Middle frontal gyrus (tissue), 1 donor: ENCODE data around the gene EPGN.
"Not testable (repeated sequence)": the region's sequence is repeated elsewhere in the genome, so short reads cannot be mapped to it uniquely, and the experiment has no call there.

ENCODE experiments used
- DNase-seq: peaks from one replicate; pipeline ENCODE4 v3.0.0-alpha.2; 2015; ENCODE audit warnings: low spot score; ENCODE audit errors: extremely low spot score

EPGN gene

GRCh38 chr4:74338792-74339333, 30.6 kb downstream of the EPGN start:
- no peak for DNase-seq

GRCh38 chr4:74339501-74339900, 31.2 kb downstream of the EPGN start:
- DNase-seq, result no peak

GRCh38 chr4:74340421-74340820, 32.2 kb downstream of the EPGN start:
- DNase-seq, result not testable (repeated sequence)

- DNase-seq, result no peak
Observed at GRCh38 chr4:74344031-74344430, 35.8 kb downstream of the EPGN start.

GRCh38 chr4:74353858-74354257, 45.6 kb downstream of the EPGN start:
- no peak for DNase-seq

GRCh38 chr4:74357965-74358364, 49.7 kb downstream of the EPGN start:
- no peak for DNase-seq

- no peak for DNase-seq
Observed at GRCh38 chr4:74361671-74362070, 53.4 kb downstream of the EPGN start.

DNA sequence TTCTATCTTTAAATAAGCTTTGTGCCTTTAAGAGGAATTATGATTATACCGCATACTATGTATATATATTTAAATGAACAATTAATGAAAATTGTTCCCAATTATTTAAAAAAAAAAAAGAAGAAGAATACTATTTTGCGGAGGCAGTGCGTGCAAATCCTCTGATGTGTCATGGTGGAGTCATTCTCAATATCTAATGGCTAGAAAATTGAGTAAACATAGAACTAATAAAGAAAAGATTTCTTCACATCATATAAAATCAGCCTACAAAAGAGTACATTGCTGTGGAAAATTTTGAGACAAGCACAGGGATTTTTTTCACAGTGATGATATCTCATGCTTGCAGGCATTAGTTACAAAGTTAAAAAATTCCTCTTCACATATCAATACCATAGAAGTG, 54.1 kb downstream of the EPGN start:
- DNase-seq, result no peak

DNA sequence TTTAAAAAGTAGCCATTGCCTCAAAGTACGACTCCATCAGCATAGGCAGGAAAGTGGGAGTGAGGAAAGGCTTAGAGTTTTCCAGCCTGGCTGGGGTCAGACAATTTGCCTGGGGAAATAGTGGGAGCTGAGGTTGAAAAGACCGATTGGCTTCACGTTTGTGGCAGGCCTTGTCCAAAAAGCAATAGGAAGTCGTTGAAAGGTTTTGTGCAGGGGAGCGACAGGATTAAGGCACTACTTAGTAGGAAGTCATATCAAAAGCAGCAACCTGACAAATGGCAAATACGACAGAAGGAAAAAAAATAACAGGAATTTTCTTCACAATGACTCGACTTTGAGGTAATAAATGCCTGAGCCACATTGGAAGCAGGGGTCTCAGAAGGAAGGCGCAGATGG, 56.0 kb downstream of the EPGN start:
- no peak for DNase-seq

GRCh38 chr4:74364652-74365491, 56.6 kb downstream of the EPGN start, which contains the start of gene EREG:
EREG (plus strand) TSS chr4:74365145; CDS start chr4:74365309, 164 bp downstream.
- no peak for DNase-seq

GRCh38 chr4:74365761-74366160, 57.5 kb downstream of the EPGN start:
- no peak for DNase-seq
